Fibroblast of skin of abdomen (primary cell): ENCODE measurements around the gene HMGXB3.

Experiments used
- DNase-seq: peaks from one replicate; pipeline ENCODE4 v3.0.0-alpha.2; 2013

HMGXB3 gene

GRCh38 chr5:150054569-150054968, 54.0 kb downstream of the HMGXB3 start:
- no peak for DNase-seq

- no peak for DNase-seq
These were observed 55.0 kb downstream of the HMGXB3 start for GRCh38 chr5:150055326-150056074.

- DNase-seq = no peak
These were observed 55.5 kb downstream of the HMGXB3 start for GRCh38 chr5:150056075-150056443.

GRCh38 chr5:150057052-150057451, 56.5 kb downstream of the HMGXB3 start:
- no peak for DNase-seq

GRCh38 chr5:150057511-150057910, 57.0 kb downstream of the HMGXB3 start:
- DNase-seq = no peak

- DNase-seq = peak; percentile 51
These were observed 57.5 kb downstream of the HMGXB3 start for GRCh38 chr5:150057996-150058395.

GRCh38 chr5:150058480-150059126, 58.1 kb downstream of the HMGXB3 start:
- DNase-seq = peak; percentile 80

GRCh38 chr5:150059623-150060022, 59.1 kb downstream of the HMGXB3 start:
- no peak for DNase-seq

GRCh38 chr5:150060471-150060870, 59.9 kb downstream of the HMGXB3 start:
- no peak for DNase-seq

- DNase-seq = no peak
These were observed 61.0 kb downstream of the HMGXB3 start for GRCh38 chr5:150061538-150061995.

GRCh38 chr5:150062216-150062922, 61.8 kb downstream of the HMGXB3 start:
- no peak for DNase-seq

- no peak for DNase-seq
These were observed 63.1 kb downstream of the HMGXB3 start for GRCh38 chr5:150063638-150064037.

- no peak for DNase-seq
These were observed 64.2 kb downstream of the HMGXB3 start for GRCh38 chr5:150064681-150065220.

- DNase-seq = peak; percentile 31
These were observed 64.8 kb downstream of the HMGXB3 start for GRCh38 chr5:150065346-150065745.

- DNase-seq = no peak
These were observed 65.3 kb downstream of the HMGXB3 start for GRCh38 chr5:150065886-150066285.

- no peak for DNase-seq
These were observed 65.9 kb downstream of the HMGXB3 start for GRCh38 chr5:150066436-150066835.

GRCh38 chr5:150066901-150067396, 66.4 kb downstream of the HMGXB3 start:
- peak; percentile 70 for DNase-seq

- DNase-seq = no peak
These were observed 66.9 kb downstream of the HMGXB3 start for GRCh38 chr5:150067405-150067960.

GRCh38 chr5:150068071-150068470, 67.5 kb downstream of the HMGXB3 start:
- no peak for DNase-seq

- no peak for DNase-seq
These were observed 67.9 kb downstream of the HMGXB3 start for GRCh38 chr5:150068472-150068871.

GRCh38 chr5:150068961-150069645, 68.6 kb downstream of the HMGXB3 start:
- no peak for DNase-seq
